GM19193 (cell line): ENCODE measurements around the gene DRAM1.

Source experiments
- POLR2A ChIP-seq: IDR thresholded peaks from 4 replicates; pipeline ENCODE4 v1.6.1; 2011; ENCODE audit not compliant: insufficient read depth, insufficient read length; ENCODE audit errors: extremely low read depth

The DRAM1 gene

GRCh38 chr12:101925361-101925760, 48.0 kb downstream of the DRAM1 start:
- TF ChIP-seq POLR2A: no peak

GRCh38 chr12:101925935-101926334, 48.6 kb downstream of the DRAM1 start:
- TF ChIP-seq POLR2A: no peak

DNA sequence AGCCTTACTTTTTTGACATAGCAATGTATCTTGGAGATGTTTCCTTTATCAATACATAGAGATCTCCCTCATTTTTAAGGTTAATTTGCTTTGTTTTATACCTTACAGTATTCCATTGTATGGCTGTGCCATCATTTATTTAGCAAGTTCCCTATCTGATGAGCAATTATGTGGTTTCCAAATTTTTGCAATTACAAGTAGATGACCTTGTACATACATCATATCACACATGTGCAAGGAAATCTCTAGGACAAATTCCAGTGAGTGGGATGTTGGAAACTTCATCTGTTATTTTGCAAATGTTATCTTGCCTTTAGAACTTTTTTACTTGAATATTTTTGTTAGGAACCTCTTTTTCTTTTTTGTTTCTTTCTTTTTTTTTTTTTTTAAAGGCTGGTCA, 49.7 kb downstream of the DRAM1 start:
- no peak for TF ChIP-seq POLR2A

- TF ChIP-seq POLR2A: no peak
Measured at GRCh38 chr12:101927999-101928398, 50.6 kb downstream of the DRAM1 start.

DNA sequence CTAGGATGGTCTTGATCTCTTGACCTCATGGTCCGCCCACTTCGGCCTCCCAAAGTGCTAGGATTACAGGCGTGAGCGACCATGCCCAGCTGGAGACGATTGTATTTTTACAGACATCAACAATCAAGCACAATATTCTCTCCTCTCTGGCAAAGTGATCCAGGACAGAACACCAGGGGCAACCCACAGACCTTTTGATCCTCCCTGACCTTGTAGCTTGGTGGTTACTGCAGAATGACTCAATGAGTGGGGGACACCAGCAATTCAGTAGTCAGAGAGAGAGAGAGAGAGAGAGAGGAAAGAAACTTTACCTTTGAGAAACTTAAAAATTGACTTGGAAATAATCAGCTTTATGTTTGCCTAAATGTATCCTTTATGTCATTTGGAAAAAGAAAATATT, 51.2 kb downstream of the DRAM1 start:
- TF ChIP-seq POLR2A: no peak

- peak; percentile 59 for TF ChIP-seq POLR2A
Measured at GRCh38 chr12:101929365-101930041, 52.1 kb downstream of the DRAM1 start.

GRCh38 chr12:101931498-101932326, 54.3 kb downstream of the DRAM1 start:
- TF ChIP-seq POLR2A: no peak

- no peak for TF ChIP-seq POLR2A
Measured at GRCh38 chr12:101933866-101934514, 56.6 kb downstream of the DRAM1 start.

DNA sequence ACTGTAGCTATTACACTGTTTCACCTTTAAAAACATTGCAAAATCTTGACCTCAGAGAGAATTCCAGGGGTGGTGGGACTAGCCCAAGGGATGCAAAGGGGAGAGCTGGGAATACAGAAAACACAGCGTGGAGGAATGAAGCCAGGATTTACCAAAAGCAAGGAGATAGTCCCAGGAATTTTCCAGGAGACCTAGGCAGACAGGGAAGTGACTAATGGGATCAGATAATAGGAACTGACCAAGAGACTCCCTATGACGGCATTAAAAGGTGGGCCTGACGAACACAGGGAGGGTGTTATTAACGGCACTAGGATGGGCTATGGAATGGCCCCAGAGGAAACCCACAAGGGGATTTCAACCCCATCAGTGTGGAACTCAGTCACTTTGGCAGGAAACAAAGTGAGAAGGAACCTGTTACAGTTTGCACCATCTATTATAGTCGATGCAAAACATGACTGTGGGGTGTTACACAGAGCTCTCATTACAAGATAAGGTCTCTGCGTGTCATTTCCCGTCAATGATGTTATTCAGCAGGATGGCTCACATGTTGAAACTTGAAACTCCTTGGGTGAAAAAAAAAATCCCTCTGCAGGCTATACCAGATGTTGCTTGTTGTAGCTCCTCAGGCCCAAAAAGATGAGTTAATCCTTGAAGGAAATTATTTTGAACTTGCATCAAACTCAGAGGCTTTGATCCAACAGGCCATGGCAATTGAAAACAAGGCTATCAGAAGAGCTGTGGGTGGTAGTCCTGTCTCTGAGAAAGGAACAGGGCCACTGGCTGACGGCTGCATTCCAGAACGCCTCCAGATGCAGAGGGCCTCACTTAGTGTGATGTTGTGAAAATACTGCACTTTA, 58.7 kb downstream of the DRAM1 start:
- peak; percentile 55 for TF ChIP-seq POLR2A

DNA sequence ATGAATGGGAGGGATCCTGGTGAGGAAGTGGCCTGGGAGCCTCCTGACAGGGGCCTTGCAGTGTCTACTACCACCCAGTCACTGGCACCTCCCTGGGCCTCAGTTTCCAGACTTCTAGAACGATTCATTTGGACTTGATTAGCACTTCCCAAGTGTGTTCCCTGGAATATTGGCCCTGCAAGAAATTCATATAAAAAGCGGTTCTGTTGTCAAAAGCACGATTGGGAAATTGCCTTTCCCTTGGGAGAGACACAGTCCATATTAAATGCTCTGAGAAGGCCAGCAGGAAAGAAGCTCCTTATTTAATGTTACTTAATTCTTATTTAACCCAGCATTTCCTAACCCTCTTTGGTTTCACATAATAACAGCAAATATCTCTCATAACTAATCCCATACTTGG, 61.9 kb downstream of the DRAM1 start:
- TF ChIP-seq POLR2A: no peak

- TF ChIP-seq POLR2A: no peak
Measured at GRCh38 chr12:101939856-101940265, 62.5 kb downstream of the DRAM1 start.

DNA sequence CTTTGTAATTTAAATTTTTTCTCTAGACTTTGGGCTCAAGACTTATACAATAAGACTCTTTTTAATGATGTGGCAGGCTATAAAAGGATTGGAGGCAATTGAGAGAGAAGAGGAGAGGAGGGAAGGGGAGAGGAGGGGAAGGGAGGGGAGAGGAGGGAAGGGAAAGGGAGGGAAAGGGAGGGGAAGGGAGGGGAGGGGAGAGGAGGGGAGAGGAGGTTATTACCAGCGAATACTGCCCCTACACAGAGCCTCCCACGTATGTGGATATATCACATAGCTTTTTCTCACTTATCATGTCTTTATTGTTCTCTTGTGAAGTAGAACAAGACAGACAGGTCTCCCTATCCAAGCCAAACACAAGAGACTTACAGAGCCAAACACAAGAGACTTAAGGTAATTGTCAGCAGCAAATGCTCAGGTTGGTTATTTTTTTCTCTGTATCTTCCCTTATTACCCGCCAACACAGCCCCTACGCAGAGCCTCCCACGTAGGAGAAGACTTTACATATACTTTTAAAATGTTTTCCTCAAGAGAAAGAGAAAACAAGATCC, 63.1 kb downstream of the DRAM1 start:
- TF ChIP-seq POLR2A: no peak

DNA sequence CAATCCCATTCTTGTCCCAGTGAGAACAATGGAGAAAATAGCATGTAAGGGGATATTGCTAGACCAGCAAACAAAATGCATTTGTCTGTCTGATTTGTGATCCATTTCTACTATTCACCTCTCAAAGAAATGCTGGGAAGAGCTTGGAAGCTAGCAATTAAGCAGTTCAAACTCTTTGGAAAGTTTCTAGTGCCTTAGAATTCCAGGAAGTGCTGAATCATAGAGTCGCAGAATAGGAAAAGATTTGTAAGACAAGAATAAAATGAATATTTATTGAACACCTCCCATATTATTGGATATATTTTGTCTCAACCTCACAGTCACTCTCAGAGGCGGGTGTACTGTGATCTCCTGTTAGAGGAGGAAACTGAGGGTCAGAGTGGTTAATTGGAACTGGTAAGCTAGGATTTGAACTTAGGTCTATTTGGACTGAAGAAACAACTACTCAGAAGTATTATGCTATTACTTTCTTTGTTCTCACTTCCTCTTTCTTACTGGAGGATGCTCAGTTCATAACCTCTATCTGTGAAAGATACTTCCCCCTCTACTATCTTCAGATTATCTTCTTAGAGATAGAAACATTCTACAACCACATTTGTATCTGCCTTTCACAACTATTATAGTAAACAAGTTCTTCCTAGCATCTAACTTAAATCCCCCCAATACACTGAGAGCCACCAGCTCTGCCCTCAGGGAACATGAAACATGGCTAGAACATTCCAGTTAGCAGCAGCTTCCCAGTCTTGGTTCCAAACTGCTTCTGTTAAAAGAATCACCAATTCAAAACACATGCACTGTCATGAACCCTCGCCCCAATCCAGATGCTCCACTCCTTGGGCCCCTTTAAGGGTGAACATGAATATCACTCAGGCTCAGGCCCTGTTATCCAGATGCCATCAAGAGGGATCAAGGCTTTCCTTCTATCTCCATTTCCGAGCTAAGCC, 64.2 kb downstream of the DRAM1 start:
- no peak for TF ChIP-seq POLR2A

DNA sequence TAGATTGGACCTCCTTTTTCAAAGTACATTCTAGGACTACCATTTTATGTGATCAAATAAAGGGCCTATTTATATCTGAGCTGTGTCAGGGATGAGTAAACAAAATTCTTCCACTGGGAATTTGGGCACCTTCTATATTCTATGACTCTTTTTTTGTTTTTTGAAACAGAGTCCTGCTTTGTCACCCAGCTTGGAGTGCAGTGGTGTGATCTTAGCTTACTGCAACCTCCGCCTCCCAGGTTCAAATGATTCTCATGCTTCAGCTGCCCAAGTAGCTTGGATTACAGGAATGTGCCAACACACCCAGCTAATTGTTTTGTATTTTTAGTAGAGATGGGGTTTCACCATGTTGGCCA, 64.8 kb downstream of the DRAM1 start:
- TF ChIP-seq POLR2A: no peak
